HG03175 (cell line): ENCODE data around the gene IQSEC3.
"Not testable (repeated sequence)": the region's sequence is repeated elsewhere in the genome, so short reads cannot be mapped to it uniquely, and the experiment has no call there.

Experiments used
- ATAC-seq: cut with Tn5 transposase; IDR thresholded peaks from one replicate; pipeline ENCODE4 v1.9.1; 2021; ENCODE audit warnings: mild to moderate bottlenecking, moderate library complexity; ENCODE audit not compliant: unreplicated experiment

Gene IQSEC3

DNA sequence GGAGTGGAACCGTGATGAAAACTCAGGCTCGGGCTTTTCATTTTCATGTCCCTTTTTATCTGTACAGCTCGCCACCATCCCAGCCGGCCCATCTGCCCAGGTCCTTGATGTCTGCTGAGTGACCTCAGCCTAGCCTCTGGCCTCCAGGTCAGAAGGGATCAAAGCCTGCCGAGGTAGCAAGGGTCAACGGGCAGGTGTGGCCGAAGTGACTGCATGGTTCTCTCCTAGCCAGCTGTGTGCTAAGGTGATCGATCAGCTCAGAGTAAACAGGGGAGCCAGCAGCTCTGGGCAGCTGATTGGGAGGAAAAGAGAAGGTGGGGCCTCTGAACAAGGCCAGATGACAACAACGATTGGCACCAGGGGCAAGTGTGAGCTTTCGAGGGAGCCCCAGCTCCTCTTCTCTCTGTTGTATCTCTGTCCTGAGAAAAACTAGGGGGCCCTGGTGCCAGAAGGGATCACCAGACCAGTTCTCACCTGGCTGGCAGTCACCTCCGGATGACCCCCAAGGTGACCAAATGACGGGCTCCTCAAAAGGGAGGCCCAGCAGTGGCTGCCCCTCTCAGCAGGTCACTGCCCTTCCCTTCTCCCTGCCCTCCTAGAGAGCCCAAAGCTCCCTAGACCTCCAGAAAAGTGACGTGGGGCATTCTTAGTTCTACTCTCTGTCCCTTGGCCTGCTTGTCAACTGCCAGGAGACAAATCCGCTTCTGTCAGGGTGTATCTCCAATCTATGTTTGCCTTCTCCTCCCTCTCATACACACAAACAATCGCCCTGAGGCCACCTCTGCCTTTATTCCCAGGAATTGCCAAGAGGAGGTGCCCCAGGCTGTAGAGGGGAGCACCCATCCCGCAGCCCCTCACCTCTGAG is 143.9 kb downstream of the IQSEC3 start:
- no peak for ATAC-seq

GRCh38 chr12:211142-211465 is 144.5 kb downstream of the IQSEC3 start:
- no peak for ATAC-seq

DNA sequence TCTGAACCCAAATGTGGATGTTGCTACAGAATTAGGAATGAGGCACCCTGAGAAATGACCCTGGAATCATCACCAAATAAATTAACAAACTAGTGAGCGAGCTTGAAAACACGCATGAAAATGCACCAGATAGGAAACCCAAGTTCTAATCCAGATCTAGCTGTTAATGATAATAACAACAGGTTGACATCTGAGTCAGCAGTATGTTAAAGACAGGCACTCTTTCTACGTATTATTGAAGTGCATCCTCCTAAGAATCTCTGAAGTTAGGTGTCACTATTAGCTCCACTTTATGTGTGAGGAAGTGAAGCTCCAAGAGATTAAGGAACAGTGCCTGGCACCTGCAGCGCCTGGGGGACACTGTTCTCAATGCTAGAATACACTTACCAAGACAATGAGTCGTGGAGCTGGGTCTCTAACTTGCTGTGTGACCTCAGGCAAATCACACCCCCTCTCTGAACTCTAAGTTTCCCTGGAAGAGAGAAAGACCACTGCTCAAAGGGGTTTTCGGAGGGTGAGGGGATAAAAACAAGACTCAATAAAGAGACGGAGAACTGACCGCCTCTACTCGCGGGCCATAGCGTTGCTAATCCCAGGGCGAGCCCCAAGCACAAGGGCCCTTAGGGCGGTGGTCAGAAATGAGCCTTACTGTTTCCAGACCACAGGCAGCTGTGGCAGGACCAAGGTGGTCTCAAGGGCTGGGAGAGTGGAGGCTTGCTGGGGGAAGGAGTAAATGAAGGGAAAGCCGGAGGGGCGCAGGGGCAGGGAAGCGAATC is 145.3 kb downstream of the IQSEC3 start:
- ATAC-seq = no peak

- ATAC-seq = no peak
Observed at GRCh38 chr12:212415-212714, 145.8 kb downstream of the IQSEC3 start.

GRCh38 chr12:212715-213526 is 146.4 kb downstream of the IQSEC3 start:
- no peak for ATAC-seq

- no peak for ATAC-seq
Observed at GRCh38 chr12:213527-213932, 147.0 kb downstream of the IQSEC3 start.

DNA sequence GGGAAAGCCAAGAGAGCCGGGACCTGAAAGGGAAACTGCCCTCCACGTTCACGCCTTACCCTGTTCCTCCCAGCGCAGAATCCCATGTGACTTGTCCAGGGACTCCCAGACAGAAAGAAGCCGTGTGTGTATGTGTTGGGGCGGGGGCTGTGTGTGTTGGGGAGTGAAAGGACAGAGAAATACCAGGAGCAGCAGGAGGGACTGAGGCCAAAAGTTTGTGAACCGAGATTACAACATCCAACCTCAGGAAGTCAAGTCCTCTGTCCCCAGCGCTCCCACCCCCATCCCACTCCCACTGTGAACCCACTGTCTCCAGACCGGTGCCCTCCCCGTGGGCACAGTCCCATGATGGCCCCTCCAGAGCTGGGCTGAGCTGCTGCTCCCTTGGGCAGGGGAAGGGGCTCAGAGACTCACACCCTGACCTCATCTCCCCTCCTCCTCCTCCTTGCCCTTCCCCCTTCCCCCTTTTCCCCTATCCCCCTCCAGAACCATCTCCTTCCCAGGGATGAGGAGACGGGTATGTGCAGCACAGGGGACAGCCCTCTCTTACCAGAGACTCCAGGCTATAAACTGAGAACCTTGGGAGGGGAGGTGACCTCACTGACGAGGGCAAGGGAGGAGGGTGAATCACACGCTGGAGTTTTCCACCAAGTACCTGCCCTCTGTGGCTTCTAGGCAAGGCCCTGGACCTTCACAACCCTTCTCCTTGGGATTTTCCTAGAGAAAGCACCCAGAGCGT is 147.6 kb downstream of the IQSEC3 start, which contains the start of gene SLC6A12:
TSS of gene SLC6A12 (minus strand) at position 155 of the 739 bp plus-strand sequence. CDS start 4,171 bp downstream, outside the sequence.
- no peak for ATAC-seq

GRCh38 chr12:215116-215515 is 148.5 kb downstream of the IQSEC3 start:
- ATAC-seq = no peak

DNA sequence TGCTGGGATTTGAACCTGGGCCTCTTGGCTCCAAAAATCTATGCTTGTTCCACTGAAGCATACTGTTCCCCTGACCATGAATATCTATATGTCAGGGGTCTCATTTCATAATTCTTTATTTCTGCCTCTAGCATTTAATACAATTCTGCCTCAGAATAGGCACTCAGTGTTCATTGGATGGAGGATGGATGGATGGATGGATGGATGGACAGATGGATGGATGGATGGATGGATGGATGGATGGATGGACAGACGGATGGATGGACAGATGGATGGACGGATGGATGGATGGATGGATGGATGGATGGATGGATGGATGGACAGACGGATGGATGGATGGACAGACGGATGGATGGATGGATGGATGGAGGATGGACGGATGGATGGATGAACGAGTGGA is 150.5 kb downstream of the IQSEC3 start:
- ATAC-seq = not testable (repeated sequence)

DNA sequence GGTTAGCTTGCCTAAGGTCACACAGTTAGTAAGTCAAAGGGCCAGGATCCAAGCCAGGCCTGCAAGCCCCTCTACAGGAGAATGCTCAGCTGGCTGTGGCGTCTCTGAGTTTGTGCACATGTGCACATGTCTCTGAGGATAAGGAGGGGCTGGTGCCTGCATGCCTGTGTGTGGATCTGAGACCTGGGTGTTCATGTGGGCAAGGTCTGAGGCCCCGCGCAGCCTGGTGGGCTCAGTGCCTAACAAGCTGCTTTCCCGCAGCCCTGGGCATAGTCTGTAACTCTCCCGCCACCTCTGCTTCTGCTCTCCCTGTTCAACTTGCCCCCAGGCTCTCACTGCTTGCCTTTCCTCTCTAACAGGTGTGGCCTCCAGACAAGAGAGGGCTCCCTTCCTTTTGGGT is 151.7 kb downstream of the IQSEC3 start:
- ATAC-seq = no peak

DNA sequence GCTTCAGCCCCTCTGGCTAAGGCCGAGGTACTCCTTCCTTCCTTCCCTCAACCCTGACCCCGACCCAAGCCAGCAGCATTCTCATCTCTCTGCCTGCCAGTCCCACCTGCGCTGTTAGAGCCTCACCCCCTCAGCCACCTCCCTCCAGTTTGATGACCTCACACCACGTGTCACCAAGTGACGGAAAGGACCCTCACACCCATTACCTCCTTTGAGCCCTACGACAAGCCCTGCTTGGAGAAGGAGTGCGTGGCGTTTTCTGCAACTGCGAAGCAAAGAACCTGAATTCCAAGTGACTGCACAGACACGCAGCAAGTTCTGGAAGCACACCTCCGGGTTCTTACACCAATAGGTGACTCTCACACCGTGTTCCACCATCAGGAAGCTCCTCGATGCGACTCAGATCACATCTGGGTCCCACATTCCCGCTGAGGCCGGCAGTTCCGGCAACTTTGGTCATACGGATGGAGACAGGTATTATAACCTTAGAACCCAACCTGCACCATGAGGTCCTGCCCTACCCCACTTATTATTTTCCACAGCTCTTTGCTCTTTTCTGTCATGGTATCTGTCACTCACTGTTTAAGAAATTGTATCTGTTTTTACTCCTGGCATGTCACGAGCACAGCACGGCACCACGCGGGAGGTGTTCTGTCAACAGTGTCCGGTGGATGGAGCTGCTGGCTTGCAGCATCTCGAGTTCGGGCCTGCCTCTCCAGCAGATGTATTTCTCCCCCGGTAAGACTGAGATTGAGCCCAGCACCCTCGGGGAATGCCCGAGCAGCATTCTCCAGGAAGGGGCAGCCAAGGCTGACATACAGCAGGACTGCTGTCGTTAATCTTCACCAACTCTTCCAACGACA is 152.4 kb downstream of the IQSEC3 start:
- ATAC-seq = no peak

DNA sequence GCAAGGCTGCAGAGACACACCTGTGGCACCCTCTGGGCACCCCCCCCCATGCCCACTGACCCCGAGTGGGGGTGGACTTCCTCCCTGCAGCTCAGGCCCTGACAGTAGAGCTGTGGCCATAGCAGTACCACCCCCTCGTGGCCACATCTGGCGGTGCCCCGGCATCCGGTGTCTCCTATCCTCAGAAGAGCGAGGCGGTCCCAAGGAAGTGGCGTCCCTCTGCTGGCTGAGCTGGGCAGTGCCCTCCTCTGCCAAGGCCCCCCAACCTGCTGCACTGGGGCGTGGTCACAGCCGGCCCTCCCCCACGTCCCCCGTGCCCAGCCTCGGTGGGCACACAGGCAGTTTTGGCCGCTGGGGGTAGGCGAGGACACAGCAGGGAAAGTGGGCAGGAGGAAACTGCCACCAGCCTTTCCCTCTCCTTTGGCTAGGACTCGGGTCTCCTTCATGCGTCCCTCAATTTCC is 153.4 kb downstream of the IQSEC3 start:
- ATAC-seq = peak; percentile 80

GRCh38 chr12:220491-220890 is 153.9 kb downstream of the IQSEC3 start:
- no peak for ATAC-seq

DNA sequence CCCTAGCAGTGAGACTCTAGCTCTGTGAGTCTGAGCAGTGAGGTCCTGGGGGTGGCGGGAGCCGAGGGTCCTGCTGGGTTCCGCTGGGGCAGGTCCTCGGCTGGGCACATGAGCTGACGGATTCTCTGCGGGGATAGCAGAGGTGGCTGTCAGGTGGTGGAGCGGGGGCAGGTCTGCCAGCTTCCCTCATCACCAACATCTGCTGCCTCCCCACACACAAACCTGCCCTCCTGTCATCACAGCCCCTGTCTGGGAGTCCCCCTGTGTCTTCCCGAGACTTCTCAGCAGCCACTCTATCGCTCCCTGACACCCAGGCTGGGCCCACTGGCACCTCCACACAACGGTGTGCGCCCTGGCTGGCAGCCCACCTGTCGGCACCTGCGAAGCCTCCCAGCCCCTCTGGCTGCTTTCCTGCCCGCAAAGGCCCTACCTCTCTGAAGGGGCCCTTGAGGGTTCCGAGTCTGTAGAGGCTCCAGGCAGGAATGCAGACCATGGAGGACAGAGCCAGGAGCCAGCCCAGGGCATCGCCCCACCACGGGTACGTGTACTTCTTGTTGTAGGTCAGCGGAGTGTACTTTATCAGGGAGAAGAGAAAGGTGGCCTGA is 154.5 kb downstream of the IQSEC3 start:
- no peak for ATAC-seq

DNA sequence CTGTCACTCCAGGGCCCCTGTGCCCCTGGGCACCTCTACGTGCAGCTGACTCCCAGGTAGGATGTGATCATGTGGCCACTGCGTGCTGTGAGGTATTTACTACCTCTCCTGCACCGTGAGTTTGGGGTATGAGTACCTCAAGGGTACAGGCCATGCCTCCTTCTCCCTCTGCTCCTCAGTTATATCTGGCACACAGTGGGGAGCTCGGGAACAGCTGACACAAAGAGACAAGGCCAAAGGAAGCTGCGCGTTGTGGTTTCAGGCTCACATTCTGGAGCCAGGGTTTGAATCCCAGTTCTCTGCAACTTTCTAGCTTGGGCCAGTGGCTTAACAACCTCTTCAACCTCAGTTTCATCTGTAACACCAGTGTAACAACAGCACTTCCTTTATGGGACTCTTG is 155.2 kb downstream of the IQSEC3 start:
- ATAC-seq = no peak

DNA sequence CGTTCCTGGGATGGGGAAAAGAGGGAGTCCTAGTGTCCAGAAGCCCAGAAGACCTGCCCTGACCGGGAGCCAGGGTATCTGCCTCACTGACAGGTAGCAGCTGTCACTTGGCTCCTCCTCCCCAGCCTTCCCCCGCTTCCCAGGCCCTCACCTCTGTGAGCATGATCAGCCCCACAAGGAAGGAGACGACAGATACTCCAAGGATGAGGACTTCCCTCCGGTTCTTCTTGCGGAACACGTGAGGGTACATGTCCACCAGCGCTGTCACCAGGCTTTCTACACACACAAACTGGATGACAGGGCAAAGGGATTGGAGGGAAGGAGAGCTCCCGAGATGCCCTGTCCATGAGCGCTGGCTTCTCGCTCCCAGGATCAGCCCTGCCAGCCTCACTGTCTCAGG is 157.3 kb downstream of the IQSEC3 start:
- no peak for ATAC-seq

GRCh38 chr12:224330-224729 is 157.8 kb downstream of the IQSEC3 start:
- no peak for ATAC-seq

- ATAC-seq = no peak
Observed at GRCh38 chr12:225012-225411, 158.4 kb downstream of the IQSEC3 start.

DNA sequence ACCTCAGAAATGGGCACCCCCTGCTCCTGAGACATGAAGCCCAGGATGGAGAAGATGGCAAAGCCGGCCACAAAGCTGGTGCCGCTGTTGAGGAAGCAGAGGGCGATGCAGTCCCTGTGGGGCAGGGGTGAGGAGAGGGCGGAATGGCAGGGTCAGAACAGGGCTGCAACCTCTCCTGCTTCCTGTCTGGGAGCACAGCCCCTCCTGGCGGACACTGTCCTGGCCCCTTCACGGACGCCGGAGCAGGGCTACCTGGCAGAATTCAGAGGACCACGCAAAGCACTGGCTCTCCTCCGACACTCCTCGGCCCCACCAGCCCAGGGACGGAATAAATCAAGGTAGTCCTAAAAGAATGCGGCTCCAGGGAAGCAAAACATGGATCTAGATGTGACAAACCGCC is 159.8 kb downstream of the IQSEC3 start:
- no peak for ATAC-seq
